GM18526 (cell line): ENCODE measurements around the gene CCDC91.

Source experiments
- POLR2A ChIP-seq: IDR thresholded peaks from 3 replicates; pipeline ENCODE4 v1.6.1; 2011; ENCODE audit not compliant: insufficient read length; ENCODE audit errors: extremely low read depth

CCDC91 gene, protein sequence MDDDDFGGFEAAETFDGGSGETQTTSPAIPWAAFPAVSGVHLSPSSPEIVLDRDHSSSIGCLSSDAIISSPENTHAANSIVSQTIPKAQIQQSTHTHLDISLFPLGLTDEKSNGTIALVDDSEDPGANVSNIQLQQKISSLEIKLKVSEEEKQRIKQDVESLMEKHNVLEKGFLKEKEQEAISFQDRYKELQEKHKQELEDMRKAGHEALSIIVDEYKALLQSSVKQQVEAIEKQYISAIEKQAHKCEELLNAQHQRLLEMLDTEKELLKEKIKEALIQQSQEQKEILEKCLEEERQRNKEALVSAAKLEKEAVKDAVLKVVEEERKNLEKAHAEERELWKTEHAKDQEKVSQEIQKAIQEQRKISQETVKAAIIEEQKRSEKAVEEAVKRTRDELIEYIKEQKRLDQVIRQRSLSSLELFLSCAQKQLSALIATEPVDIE

DNA sequence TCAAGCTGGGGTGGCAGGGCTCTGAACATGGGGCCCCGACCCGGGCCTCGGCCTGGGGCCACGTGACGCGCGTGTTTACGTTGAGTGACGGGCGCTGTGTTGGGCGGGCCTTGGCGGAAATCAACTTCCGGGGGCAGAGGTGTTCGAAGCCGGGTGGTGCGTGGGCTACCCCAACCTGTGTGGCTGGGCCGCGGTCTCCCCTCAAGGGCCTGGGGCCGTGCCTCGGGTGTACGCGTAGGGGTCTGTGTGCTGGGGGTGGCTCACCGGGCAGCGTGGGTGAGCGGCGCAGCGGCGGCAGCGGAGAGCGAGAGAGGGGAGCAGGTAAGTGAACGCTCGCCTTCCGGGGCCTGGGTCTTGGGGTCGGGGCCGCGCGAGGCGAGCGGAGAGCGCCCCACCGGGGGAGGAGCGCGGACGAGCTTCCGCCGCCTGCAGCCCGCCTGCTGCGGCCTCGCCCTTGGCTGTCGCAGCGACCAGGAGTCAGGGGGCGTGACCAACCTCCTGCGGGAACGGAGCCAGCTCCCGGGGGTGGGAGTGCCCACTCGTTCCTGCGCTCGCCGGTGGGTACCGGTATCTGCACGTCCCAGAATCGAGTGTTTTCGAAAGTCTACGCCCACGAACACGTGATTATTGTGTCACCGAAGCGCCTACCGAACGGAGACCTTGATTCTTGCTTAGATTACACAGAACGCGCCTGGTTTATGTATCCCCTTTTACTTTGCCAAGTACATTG lies at the start of gene CCDC91:
Gene CCDC91, plus strand, starts transcription at position 136 of the 730 bp plus-strand sequence. CDS start 66,760 bp downstream, outside the sequence.
- peak; percentile 71 for TF ChIP-seq POLR2A

DNA sequence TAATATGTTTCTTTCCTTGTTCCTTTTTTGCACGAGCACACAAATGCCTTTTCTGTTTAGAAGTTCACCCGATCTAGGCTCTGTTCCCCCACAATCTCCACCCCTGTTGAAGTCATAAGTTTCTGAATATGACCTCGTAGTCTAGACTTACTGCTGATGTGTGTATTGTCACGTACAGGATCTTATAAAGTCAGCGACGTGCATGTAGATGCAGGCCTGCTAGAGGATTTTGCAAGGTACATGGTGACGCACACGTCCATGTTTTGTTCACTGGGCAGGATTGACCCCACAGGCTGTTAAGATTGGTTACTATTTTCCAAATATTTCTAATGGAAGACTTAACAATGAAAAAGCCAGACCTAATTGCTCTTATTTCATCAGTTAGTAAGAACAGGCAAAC lies 46.2 kb upstream of the CCDC91 start:
- TF ChIP-seq POLR2A, result no peak

DNA sequence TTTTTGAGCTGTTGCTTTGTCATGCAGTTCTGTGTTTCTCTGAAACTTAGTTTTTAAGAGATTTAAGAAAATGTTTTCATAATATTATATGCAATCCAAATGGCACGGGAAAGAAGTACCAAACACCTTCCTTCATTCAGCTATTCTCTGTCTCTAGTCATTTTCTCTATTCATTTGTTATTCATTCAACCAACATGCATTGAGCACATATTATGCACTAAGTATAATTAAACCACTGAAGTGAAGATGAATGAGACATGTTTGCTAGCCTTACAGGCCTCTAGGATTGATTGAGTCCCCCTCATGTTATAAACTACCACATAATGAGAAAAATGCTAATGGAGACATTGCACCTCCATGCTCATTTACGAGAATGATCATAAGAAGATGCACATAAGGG lies 45.7 kb upstream of the CCDC91 start:
- no peak for TF ChIP-seq POLR2A

DNA sequence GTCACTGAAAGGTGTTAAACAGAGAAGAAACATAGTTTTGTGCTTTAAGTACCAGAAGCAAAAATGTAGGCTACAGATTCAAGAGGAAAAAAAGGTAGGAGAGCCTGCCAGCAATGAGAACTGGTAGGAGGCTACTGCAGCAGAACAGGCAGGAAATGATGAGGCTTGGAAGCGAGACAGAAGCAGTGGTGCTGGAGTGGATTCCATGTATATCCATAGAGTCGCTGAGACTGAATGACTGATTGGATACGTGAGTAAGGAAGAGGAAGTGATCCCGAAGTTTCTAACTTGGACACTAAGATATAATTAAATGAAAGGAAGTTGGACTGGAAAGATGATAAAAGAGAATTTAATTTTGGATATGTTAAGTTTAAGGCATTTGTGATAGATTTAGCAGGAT lies 45.0 kb upstream of the CCDC91 start:
- TF ChIP-seq POLR2A, result no peak

DNA sequence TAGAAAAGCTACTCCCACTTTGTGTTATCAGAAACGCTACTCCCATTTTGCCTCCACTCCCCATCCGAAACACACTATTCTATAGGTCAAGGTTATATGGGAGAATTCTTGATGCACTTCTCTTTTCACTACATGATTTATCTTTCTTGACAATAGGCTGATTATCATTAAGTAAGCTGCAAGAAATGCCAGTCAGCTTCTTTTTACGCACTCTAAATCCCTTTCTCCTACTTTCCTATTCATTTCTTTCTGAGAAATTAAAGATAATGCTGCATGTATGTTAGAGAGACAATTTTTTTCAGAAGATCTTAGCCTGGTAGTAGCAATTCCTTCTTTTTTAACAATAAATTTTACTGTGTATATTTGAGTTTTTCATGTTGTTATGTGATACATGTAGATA lies 41.0 kb upstream of the CCDC91 start:
- TF ChIP-seq POLR2A, result no peak

DNA sequence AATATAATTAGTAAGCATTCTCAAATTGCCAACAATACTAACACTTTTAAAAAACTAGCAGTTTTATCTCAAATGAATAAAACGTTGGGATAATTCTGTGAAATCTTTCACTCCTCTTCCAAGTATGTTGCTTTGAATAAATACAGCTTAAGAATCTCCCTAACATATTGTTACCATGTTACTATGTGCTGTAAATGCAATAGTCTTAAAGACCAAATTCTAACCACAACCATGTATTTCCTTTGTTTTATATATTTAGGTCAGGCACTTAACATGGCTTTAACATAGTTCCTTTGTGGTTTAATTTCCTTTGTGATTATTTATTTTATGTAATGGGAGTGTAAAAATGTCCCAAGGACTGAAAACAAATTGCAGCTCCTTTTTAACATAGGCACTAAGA lies 33.9 kb upstream of the CCDC91 start:
- no peak for TF ChIP-seq POLR2A

DNA sequence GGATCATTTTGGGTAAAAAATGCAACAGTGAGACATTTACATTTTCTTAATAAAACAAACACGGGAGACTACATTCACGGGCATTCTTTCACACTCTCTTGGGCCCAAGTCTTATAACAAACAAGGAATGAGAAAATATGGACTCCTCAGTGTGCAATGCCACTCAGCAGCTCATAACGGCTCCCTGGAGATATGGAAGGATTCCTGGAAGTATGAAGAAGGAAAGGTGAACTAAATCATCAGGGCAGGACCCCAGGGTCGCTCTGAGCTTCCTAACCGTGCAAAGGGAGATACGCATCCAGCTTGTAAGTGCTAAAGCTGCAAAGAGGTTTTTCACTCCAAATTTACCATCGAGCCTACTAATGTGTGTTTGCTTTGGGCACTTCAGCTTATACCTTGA lies 33.5 kb upstream of the CCDC91 start:
- no peak for TF ChIP-seq POLR2A

DNA sequence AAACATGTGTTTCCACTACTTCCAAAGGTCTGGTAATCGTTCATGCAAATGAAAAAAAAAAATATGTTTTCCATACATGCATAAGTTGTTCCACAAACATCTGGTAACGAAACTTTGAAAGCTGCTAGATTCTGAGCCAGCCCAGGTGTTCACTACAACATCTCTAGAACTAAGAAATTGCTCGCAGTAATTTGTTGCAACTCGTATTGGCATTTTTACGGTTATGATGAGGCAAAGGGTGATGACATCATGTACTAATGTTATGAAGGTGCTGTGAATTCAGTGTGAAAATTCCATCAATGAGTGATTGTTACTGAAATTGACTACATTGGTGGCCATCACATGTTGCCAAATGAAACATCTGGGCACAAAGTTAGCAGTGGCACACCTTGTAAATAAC lies 31.9 kb upstream of the CCDC91 start:
- TF ChIP-seq POLR2A, result no peak

DNA sequence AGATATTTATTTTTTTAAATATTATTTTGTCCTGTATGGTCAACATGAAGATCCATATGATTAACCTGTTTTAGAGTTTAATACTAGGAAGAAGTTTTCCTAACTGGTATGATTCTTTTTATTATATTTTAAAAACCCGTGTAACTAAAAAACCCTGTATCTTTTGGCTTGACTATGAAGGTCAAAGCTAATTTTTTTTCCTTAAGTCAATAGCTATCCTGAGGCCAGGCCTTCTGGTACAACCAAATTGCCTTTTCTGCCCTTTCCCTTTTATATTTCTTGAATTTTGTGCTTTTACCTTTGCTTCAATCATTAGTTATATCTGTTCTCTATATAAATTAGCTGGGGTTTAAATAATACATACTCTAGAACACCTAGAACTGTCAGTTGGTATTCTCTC lies 30.6 kb upstream of the CCDC91 start:
- TF ChIP-seq POLR2A, result no peak

DNA sequence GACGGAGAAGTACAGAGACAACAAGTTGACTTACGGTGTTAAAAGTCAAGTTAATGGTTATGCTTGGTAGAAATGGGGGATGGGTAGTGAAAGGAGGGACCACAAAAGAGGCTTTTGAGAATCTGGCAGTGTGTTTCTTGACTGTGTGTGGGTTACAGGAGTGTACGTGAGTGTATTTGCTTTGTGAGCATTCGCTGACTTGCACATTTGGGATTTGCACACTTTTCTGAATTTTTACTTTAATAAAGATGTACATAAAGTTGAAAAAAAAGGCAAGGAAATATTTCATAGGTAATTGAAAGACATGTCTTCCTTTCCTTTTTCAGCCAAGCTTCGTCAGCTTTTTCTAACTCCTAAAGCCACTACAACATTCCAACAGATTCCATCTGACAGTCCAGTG lies 28.6 kb upstream of the CCDC91 start:
- no peak for TF ChIP-seq POLR2A

DNA sequence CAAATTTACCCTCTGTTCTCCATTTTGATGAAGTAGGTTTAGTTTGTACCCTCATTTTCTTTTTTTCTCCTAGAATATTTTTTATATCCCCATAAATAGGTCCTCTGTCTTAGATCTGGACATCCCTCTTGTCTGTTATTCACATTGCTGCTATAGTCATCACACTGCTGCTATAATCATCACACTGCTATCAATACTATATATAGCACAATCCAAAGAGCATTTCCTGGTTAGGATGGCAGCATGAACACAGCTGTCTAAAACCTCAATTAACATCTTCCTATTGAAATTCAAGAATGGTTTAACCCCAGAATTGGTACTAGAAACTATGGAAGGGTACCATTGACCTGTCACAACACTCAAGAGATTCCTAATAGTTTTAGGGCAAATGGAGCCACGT lies 27.6 kb upstream of the CCDC91 start:
- TF ChIP-seq POLR2A, result no peak

DNA sequence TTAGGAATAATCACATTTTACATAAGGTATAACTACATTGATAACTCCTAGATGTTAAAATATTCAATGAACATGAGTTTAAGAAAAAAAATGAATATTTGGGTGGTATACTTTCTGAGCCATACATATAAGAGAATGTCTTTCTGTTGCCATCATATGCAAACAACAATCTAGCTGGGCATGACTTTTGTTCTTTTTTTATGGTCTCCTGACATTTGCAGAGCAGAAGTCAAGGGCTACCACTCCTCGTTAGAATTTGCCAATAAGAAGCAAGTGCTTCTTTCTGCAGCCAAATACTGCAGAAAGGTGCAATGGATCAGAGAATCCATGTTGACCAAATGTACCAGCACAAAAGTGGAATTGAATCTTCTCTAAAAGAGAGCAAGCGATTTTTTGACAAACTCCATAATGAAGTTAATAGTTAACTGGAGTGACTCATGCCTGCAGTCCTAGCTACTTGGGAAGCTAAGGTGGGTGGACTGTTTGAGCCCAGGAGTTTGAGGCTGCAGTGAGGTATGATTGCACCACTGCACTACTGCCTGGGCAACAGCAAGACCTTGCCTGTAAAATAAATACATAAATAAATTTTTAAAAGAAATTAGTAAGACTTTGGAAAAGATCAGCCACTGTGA lies 25.5 kb upstream of the CCDC91 start:
- TF ChIP-seq POLR2A, result no peak

DNA sequence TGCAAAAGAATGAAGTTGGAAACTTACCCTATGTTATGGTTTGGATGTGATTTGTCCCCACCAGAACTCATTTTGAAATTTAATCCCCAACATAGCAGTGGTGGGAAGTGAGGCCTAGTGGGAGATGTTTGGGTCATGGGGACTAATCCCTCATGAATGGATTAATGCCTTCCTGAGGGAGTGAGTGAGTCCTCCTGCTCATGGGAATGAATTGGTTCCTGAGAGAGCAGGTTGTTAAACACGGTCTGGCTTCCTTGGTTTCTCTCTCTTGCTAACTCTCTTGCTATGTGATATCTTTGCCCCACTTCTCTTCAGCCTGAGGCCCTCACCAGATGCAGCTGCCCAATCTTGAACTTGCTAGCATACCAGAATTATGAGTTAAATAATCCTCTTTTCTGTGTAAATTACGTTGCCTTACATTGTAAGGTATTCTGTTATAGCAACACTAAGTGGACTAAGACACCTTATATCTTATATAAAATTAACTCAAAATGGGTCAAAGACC lies 22.2 kb upstream of the CCDC91 start:
- no peak for TF ChIP-seq POLR2A

DNA sequence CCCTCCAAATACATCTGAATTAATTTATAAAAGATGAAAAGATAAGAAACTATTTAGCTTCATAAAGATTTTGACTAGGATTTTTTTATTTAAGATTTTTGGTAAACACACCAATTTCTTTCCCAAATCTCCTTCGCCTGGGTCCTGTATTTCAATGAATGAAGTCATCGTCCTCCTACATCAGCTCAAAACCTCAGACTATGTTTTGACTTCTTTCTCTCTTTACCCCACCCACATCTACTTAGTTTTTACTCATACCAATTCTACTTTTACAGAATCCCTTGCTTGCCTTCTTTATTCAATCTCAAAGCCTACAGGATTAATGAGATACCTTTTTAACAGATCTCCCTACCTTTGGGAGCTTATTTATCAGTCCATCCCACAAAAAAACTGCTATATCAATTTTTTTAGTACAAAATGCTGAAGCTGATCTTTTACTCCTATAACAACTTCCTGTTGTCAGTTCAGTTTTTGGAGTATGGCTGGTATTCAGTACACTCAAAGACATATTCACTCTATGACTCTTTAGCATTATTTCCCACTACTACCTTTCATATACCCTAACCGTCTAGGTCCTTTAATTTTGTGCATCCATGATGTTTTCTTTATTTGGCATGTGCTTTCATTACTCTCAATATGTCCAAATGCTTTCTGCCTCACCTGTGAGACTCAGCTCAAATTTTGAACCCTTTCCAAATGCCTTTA lies 18.7 kb upstream of the CCDC91 start:
- TF ChIP-seq POLR2A, result no peak

DNA sequence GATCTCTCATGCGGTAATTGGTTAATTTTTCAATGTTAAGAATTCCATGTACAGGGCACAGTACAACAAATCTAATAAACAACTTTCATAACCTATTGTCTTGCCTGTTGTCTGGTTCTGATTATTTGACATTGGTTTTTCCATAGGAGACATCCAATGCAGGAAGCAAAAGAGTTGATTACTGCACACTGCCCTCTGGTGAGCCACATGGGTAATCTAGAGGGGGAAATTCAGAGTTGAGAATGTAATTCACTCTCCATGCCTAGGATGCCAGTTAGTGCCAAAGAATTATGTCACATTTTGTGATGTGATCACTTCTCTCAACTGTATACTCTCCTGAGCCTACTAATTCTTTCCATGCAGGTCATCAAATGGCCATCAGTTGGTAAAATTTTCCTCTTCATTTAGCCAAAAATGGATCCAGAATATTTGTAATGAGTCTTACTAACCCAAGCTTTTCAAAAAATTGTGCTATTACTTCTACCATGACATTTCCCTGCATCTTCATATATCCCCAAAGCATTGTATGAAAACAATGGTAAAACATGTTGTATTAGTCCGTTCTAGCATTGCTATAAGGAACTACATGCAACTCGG lies 17.7 kb upstream of the CCDC91 start:
- TF ChIP-seq POLR2A, result no peak
